HG03442 (cell line): ENCODE results near the gene SLC6A11.

Experiments
- ATAC-seq: cut with Tn5 transposase; IDR thresholded peaks from one replicate; pipeline ENCODE4 v1.9.1; 2021; ENCODE audit warnings: mild to moderate bottlenecking, moderate library complexity; ENCODE audit not compliant: unreplicated experiment

Gene SLC6A11

GRCh38 chr3:10837849-10838248 is 21.8 kb downstream of the SLC6A11 start:
- no peak for ATAC-seq

DNA sequence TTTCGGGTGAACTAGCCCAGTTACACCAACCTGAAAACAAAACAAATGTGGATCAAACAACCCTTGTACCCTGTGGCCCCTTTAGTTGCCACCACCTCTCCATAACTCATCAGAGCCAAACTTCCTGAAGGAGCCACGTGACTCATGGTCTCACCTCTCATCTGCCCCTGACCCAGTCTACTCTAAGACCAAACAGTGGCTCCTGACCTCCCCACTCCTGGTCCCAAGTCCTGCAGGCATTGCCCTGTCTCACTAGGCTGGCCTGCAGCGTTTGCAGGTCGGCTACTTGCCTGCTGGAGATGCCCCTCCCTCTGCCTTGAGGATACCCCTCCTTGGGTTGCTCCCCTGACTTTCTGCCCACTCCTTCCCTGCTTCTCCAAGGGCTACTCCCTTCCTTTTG is 23.1 kb downstream of the SLC6A11 start:
- ATAC-seq, result no peak

DNA sequence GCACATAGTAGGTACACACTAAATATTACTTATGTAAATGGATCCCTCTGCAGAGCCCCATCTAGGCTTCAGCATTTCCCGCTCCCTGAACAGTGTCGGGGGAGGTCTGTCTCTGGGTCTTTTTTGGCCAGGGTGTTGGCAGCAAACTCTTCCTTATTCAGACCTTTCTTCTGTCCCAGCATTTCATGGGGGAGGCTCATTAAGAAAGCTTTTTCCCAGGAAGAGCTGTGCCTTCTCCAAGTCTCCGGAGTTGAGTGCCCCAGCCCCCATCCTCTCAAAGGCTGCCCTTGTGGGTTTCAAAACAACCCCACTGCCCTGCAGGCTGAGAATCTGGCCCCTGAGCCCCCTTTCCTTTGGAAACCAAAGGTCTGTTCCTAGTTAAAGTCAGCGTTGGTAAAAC is 25.1 kb downstream of the SLC6A11 start:
- no peak for ATAC-seq

DNA sequence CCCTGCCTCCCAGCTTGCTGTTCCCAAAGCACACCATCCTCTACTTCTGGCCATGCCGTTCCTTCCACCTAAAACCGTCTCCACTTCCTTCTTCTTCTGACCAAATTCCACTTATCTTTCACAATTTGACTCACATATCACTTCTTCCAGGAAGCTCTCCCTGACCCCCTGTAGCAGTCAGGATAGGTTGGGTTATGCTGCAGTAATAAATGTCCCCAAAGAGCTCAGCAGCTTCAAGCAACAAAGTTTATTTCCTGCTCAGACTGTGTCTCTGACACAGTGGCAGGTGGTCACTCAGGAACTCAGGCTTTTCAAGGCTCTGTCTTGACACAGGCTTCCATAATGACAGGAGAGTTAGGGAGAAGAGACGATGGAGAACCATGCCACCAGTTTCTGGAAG is 27.4 kb downstream of the SLC6A11 start:
- ATAC-seq, result no peak

- ATAC-seq, result no peak
Measured at GRCh38 chr3:10845001-10845761, 29.2 kb downstream of the SLC6A11 start.

DNA sequence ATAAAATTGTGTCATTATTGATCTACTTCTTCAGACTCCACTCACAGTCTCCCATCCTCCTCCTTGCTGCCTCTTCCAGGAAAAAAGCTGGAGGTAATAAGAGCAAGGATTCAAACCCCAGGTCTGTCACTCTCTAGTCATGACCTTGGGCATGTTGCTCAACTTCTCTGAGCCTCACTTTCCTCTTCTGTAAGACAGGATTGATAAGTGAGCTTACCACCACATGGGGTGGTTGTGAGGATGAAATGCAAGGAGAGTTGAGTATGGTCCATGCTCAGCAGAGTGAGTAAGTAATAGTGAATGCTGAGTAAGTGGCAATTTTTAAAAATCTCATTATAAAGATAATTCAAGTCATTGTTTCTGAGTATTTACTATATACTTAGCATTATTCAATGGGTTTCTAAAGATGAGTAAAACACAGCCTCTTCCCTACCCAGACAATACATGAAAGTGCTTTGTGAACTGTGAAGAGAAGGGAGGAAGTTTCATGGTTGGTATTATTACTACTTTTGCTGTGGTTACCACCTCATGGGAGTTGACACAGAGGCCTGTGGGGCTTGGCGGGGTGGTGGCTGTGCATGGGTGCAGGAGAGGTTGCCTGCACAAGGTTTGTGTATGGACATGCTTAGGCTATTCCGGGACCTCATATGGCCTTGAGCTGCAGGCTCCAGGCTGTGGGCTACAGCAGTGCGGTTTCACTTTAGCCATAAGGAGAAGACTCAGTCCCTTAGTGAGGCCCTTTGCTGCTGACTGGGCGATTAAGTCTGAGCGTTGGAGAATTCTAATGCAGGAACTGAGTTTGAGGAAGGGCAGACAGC is 30.0 kb downstream of the SLC6A11 start:
- peak; percentile 71 for ATAC-seq

GRCh38 chr3:10846657-10846975 is 30.6 kb downstream of the SLC6A11 start:
- no peak for ATAC-seq

GRCh38 chr3:10848261-10848660 is 32.2 kb downstream of the SLC6A11 start:
- peak; percentile 58 for ATAC-seq

GRCh38 chr3:10852066-10852808 is 36.2 kb downstream of the SLC6A11 start:
- ATAC-seq, result no peak

DNA sequence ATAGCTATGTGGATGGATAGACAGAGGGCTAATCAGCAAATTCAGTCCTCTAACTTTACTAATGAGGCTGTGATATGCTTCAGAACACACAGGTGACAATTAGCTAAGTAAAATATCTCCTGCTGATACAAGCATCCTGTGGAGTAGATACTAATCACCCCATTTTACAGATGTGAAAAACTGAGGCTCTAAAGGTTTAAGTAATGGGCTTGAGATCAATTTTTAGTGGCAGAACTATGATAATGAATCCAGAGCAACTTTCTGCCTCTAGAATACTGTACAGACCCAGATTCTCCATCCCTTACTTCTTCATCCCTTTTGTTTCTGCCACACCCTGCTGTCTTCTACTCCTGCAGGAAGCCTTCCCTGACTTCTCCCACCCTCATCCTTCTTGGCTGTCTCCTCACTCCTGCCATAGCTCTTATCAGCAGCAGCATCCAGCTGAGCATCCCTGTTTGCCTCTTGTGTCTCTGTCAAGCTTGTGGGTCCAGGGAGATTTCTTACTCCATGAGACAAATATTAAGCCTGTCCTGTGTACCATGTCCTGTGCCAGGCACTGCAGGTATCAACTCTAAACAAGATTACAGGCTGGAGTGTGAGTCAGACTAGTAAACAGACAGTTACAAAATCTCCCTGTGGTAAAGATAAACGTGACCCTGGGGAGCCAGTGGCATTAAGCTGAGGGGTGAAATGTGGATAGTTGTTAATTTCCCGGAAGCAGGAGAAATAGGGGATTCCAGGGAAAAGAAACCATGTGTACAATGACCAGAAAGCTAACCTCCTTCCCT is 39.2 kb downstream of the SLC6A11 start:
- no peak for ATAC-seq

- no peak for ATAC-seq
Measured at GRCh38 chr3:10855871-10856662, 40.0 kb downstream of the SLC6A11 start.

- ATAC-seq, result no peak
Measured at GRCh38 chr3:10857235-10857634, 41.2 kb downstream of the SLC6A11 start.

DNA sequence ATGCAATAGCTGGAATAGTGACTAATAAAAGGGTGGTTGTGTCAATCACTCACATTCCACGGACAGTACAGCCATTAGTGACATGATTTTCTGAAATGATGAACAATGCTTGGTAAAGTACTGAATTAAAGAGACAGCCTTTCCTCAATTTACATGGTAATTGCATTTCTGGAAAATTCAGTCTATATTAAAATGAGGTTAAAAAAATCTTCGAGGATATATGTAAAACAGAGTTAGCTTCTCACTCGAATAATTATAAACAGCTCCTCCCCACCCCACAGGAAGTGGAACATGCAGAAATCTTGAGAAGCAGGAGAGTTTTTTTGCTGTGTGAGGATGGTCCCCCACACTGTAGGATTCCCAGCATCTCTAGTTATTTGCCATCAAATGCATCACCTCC is 42.1 kb downstream of the SLC6A11 start:
- no peak for ATAC-seq

- ATAC-seq, result no peak
Measured at GRCh38 chr3:10867384-10867783, 51.4 kb downstream of the SLC6A11 start.

DNA sequence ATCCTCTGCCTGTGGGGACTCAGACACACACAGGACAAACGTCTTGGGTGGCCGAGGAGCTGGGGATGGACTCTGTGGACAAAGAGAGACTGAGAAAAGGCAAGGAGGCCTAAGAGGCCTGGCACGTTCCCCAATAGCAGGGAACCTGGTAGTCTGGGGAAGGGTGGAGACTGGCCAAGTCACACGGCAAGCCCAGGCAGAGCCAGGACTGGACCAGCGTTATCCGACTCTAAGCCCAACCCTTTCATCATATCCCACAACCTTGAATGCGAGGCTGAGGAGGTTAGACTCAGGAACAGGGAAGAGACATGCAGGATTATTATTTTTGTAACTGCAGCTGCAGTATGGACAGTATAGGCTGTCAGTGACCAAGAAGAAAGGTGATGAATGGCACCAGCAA is 53.4 kb downstream of the SLC6A11 start:
- no peak for ATAC-seq

- no peak for ATAC-seq
Measured at GRCh38 chr3:10870296-10870695, 54.3 kb downstream of the SLC6A11 start.

GRCh38 chr3:10873415-10873814 is 57.4 kb downstream of the SLC6A11 start:
- ATAC-seq, result no peak

GRCh38 chr3:10875914-10876313 is 59.9 kb downstream of the SLC6A11 start:
- ATAC-seq, result no peak

DNA sequence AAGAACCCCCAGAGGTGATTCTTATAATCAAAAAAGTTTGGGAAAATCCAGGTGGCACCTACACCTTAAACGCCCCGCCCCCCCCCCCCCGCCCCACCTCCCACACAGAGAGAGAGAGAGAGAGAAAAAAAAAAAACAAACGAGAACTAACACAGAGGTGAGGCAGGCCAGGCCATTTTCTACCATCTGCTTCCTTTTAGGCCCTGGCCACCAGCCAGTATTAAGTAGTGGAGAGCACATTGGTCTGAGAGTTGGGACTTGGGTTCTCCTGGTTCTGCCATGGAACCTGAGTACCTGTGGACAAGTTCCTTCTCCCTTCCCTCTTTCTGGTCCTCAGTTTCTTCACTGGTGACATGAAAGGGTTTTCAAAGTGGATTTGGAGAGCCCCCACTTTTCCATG is 60.6 kb downstream of the SLC6A11 start:
- ATAC-seq, result no peak

- no peak for ATAC-seq
Measured at GRCh38 chr3:10882851-10883250, 66.8 kb downstream of the SLC6A11 start.
